ENCODE results near the gene TAOK3. TPM values are rescaled to one million over a fixed set of nuclear protein-coding genes. Genes with fewer than 3 reads are reported as not detected.
A peak's percentile ranks its signal among the peaks of the same experiment; 100 is the strongest.
"Not testable (repeated sequence)": the region's sequence is repeated elsewhere in the genome, so short reads cannot be mapped to it uniquely, and the experiment has no call there.

Gene TAOK3
- total RNA-seq, 1 donor from 2014 or later: 20.9 TPM

GRCh38 chr12:118374126-118374725, 1.5 kb upstream of the TAOK3 start:
- no peak for DNase-seq (ENCODE audit: low read depth)

DNA sequence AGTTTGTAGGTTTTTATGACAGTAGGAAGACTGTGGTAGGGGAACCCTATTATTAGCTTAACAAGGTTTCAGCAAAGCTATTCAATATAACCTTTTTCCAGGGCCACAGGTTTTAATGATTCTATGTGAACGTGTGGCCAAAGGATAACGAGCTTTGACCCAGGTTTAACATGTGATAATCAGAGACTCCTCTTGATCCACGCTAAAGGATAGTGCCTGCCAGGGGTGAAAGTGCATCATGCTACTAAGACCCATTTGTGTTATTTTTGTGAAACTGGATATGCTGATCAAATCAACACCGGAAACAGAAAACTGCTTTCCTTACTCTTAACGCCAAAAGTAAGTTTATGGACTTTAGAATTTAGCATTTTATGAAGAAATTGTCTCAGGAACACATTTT, 909 bp upstream of the TAOK3 start:
- DNase-seq (ENCODE audit: low read depth): no peak

DNA sequence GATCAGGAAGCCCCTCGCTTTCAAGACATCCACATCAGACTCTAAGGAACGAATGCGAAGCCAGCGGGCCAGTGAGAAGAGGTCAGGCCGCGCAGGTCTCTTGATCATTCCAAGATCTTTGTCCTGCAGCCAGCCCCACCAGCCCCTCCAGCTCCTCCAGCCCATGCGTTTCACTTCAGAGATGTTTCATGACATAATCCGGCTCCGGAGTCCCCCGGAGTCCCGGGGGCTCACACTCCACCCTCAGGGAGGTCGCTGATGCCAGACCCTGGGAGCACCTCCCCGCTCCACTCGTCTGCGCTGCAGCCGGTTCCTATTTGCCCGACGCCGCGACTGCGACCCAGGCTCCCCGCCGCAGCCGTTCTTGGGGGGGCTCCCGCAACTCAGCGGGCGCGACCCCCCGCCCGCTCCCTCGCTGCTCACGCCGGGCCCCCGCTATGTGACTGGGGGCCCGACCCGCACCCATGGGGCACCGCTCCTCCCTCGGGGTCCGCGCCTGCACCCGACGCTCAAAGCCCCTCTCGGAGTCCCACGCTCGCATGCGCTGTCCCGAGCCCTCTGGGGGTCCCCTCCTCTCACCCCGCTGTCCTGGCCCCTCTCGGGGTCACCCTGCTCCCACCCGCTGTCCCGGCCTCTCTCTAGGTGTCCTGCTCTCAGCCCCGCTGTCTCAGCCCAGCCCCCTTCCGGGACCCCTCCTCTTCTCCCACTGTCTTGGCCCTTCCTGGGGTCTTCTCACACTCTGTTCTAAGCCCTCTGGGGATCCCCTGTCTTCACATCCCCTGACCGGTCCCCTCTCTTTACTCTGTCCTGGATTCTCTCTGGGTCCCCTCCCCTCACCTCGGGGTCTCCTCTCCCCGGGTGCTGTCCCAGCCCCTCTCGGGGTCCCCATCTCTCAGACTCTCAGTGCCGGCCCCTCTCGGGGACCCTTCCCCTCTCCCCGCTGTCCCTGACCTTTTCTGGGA, 1.1 kb downstream of the TAOK3 start:
- no peak for DNase-seq (ENCODE audit: low read depth)

- no peak for DNase-seq (ENCODE audit: low read depth)
Measured at GRCh38 chr12:118370601-118371000, 2.1 kb downstream of the TAOK3 start.

GRCh38 chr12:118368821-118369220, 3.9 kb downstream of the TAOK3 start:
- DNase-seq (ENCODE audit: low read depth): no peak

DNA sequence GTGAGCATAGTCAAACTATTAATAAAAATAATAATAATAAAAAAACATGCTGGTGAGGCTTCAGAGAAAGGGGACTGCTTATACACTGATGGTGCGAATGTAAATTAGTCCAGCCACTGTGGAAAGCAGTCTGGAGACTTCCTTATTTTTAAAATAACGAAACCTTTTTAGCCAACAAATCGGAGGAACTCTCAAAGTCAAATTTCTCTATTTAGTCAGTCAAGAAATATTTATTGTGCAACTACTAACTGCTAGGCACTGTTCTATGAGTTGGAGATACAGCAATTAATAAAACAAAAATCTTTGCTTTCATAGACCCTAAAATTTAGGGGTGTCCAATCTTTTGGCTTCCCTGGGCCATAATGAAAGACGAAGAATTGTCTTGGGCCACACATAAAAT, 10.8 kb downstream of the TAOK3 start:
- DNase-seq (ENCODE audit: low read depth): no peak

DNA sequence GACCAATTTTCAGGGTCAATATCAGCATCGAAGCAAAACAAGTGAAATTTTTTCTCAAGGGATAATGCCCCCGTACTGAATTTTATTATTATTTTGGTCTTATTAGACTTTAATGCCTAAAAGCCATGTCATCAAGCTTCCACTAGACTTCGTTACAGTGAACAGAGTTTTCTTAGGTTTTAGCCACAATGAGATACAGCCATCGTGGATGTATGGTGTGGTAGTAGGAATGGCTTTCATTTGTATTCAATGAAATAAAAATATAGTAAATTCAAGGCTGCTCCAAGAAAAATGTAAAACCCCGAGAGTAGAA, 11.7 kb downstream of the TAOK3 start:
- no peak for DNase-seq (ENCODE audit: low read depth)

DNA sequence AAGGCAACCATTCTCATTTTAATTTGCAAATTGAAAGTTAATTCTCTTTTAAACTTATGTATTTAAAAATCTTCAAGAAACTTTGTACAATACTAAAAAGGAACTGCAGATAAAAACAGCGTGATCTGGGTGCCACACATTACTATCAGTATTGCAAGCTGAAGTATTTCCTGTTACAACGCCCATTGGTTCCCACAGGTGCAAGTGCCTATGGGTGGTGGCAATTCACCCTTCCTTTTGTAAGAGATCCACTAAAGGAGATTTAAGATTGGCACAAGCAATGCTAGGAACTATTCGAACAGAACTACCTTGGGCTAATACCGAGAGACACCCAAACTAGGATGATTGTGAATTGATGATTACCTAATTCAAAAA, 13.2 kb downstream of the TAOK3 start:
- no peak for DNase-seq (ENCODE audit: low read depth)

- no peak for DNase-seq (ENCODE audit: low read depth)
Measured at GRCh38 chr12:118358612-118359540, 13.8 kb downstream of the TAOK3 start.

- no peak for DNase-seq (ENCODE audit: low read depth)
Measured at GRCh38 chr12:118358008-118358359, 14.7 kb downstream of the TAOK3 start.

DNA sequence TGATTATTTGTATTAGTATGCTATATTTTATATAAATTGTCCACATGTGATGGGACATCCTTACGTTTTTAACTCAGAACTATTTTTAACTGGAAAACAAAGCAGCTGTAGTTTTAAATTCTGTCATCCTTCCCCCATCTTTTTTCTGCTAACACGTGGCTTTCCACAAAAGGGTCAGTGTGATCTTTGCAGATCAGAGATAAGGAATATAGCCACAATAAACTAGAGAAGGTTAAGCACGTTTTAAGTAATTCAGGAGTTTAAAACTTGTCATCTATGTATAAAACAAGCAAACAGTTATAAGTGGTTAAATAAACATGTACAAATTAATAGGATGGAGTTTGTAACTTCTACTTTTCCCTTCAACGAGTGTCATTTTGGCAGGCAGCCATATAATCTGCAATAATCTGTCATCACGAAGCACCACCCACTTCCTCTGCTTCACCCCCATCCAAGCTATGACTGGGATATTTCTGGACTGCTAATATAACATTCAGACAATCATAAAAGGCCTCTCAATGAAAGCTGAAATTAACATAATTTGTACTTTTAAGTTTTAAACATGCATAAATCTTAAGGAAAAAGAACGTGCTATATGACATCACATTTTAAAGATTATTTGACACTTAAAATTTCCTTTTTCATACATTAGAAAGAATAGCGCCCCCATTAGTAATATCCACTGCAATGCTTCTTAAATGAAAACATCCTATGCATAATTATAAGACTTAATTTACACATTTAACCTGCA, 15.3 kb downstream of the TAOK3 start:
- DNase-seq (ENCODE audit: low read depth): peak; percentile 55

- peak; percentile 51 for DNase-seq (ENCODE audit: low read depth)
Measured at GRCh38 chr12:118356809-118357256, 15.9 kb downstream of the TAOK3 start.

DNA sequence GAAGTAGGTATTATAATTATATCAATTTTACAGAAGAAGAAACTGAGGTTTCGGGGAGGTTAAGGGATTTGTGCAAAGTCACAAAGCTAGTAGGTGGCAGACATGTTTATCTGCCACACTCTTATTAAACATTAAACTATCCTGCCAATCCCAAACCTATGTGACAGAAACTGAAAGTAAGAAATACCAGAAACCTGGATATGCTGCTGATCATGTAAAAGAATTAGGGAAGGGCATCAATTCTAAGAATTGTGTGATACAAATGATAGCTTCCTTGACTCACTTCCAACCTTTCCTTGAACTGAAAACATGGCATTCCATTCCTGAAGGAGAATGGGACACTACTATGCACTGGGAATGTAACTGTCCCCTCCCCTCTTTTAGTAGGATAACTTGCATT, 16.9 kb downstream of the TAOK3 start:
- no peak for DNase-seq (ENCODE audit: low read depth)

- no peak for DNase-seq (ENCODE audit: low read depth)
Measured at GRCh38 chr12:118354903-118355302, 17.8 kb downstream of the TAOK3 start.

GRCh38 chr12:118354503-118354902, 18.2 kb downstream of the TAOK3 start:
- DNase-seq (ENCODE audit: low read depth): not testable (repeated sequence)

GRCh38 chr12:118353721-118354120, 19.0 kb downstream of the TAOK3 start:
- DNase-seq (ENCODE audit: low read depth): no peak

DNA sequence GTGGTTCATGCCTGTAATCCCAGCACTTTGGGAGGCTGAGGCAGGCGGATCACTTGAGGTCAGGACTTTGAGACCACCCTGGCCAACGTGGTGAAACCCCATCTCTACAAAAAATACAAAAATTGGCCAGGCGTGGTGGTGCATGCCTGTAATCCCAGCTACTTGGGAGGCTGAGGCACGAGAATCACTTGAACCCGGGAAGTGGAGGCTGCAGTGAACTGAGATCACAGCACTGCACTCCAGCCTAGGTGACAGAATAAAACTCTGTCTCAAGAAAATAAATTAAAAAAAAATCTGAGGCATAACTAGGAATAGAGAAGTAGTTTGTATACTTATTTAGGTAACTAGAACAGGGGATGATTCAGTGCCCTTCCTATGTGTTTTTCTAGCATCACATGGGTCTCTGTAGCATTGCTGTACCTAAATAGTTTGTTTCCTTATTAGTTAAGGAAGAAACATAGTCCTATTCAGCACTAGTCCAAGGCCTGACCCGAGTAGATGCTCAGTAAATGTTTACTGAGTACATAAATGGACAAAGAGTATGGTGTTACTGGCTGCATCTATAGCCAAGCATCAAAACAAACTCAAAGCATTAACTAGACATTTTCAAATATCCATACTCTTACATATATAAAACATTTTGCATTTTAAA, 21.7 kb downstream of the TAOK3 start:
- DNase-seq (ENCODE audit: low read depth): no peak

DNA sequence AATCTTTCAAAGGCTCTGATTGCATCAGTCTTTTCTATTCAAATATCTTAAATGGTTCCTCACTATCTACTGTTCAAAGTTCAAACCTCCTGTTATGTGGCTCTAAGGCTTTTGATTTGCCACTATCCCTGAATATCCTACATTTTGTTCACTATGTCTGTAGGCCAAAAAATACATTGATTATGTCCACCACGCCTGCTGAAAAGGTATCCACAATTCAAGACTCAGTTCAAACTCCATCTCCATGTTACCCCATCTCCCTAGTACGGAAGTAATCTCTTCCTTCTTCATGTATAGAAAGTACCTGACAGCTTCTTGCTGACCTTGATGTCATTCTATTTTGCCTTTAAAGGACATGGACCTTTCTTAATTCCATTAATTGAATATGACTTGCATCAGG, 24.8 kb downstream of the TAOK3 start:
- no peak for DNase-seq (ENCODE audit: low read depth)

DNA sequence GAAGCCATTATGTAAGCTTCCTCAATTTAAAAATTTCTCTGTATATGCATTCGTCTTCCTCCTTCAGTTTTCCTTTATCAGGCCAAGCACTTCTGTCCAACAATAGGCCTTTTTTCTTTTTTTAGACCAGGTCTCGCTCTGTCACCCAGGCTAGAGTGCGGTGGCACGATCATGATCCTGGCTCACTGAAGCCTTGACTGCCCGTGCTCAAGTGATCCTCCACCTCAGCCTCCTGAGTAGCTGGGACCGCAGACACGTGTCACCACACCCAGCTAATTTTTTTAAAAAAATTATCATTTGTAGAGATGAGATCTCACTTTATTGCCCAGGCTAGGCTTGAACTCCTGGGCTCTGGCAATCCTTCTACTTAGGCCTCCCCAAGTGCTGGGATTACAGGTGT, 25.8 kb downstream of the TAOK3 start:
- DNase-seq (ENCODE audit: low read depth): no peak

DNA sequence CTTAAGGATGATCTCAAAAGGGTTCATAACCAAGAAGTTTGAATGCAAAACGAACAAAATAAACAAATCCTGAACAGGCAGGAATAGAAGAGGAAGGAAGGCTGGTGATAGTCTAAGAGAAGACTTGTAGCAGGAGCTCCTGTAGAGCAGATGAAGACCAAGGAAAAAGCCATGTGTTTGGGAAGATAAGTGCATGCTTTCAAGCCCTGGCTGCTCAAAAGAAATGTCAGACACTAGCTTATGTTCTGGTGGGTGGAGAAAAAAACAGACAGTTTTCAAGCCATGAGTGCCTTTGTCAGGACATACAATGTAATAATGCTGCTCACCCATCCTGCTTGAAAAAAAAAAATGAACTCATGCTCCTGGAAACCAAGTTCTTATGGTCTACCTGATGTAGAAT, 27.4 kb downstream of the TAOK3 start:
- DNase-seq (ENCODE audit: low read depth): no peak

DNA sequence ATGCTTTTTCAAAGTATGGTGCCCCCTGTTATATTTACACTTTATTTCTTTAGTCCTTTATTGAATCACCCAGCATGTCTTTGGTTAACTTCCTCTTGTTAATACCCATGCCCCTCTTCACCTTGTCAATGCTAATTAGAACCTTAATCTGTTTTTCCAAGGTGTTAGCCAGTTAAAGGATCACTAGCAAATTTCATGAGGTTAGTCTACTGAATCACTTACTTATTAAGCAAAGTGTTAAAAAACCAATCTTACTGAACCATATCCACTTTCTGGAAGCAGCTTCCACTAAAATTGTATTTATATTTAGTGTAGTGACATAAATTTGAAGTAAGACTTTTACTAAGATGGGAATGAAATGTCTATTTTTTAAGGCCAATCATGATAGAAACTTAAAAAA, 27.9 kb downstream of the TAOK3 start:
- DNase-seq (ENCODE audit: low read depth): no peak
